Measurements from ENCODE around the gene TCN1. TPM values are rescaled to one million over a fixed set of nuclear protein-coding genes. Genes with fewer than 3 reads are reported as not detected.
"Not testable (repeated sequence)": the region's sequence is repeated elsewhere in the genome, so short reads cannot be mapped to it uniquely, and the experiment has no call there.

Gene TCN1
- total RNA-seq, 1 donor from 2014 or later, result not detected

DNA sequence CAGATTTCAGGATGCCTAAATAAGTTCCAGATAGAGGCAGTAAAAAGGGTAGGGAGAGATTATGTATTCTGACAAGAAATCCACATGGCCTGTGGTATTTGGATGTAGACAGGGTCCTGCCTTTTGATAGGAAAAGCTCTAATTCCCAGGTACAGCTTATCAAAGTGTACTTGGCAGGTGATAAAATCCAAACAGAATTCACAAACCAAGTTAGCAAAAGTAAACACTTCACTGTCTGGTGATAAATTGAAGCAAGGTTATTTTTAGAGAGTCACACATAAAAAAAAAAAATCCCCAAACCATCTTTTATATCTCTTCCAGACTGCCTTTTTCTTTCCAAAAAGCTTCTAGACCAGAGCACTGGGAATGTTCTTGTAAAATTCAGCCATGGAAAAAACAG is 26.7 kb downstream of the TCN1 start:
- ATAC-seq (ENCODE audit: low read depth) (no peak), DNase-seq (no peak)
- intact Hi-C loops (cut with micrococcal nuclease), result no loop called here
- Mint-ChIP-seq H3K9me3 (no peaks in the 10 kb centered on the region), H3K36me3 (ENCODE audit: low read depth) (no peaks in the 10 kb centered on the region), H3K27ac (no peak overlapping the region), H3K4me3 (no peak overlapping the region), H3K4me1 (no peaks in the 10 kb centered on the region), H3K27me3 (peaks cover 8% of the 10 kb centered on the region)
- ChIA-PET CTCF (no interaction called here), POLR2A (interaction anchor here (0.7 kb wide), 1 partner anchor 255 kb away, joined by 3 read pairs; no protein-coding TSS in a partner anchor)
- TF ChIP-seq, protein P1, sequence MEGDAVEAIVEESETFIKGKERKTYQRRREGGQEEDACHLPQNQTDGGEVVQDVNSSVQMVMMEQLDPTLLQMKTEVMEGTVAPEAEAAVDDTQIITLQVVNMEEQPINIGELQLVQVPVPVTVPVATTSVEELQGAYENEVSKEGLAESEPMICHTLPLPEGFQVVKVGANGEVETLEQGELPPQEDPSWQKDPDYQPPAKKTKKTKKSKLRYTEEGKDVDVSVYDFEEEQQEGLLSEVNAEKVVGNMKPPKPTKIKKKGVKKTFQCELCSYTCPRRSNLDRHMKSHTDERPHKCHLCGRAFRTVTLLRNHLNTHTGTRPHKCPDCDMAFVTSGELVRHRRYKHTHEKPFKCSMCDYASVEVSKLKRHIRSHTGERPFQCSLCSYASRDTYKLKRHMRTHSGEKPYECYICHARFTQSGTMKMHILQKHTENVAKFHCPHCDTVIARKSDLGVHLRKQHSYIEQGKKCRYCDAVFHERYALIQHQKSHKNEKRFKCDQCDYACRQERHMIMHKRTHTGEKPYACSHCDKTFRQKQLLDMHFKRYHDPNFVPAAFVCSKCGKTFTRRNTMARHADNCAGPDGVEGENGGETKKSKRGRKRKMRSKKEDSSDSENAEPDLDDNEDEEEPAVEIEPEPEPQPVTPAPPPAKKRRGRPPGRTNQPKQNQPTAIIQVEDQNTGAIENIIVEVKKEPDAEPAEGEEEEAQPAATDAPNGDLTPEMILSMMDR (IDR thresholded peaks at IDR 0.05), result no peak

DNA sequence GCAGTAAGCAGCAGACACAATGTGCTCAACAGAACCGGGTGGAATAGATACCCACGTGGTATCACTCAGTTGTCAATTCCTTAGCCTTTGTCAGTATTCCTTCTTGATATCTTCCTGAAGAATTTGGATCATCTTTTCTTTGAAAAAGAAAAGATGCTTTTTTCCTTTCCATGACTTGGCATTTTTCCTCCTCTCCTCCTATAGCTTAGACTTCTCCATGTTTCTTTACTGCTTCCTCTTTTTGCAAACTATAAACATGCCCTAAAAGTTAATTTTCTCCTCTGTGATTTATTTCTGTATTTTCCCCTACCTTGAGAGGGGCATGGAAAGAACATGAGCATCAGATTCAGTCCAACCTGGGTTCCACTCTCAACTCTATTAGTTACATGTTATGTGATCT is 32.7 kb downstream of the TCN1 start:
- peaks cover 10% of the 10 kb centered on the region for H3K27me3 Mint-ChIP-seq
- no peaks in the 10 kb centered on the region for H3K9me3 Mint-ChIP-seq
- no peak overlapping the region for H3K4me3 Mint-ChIP-seq
- no peaks in the 10 kb centered on the region for H3K36me3 Mint-ChIP-seq (ENCODE audit: low read depth)
- DNase-seq, result no peak
- H3K27ac Mint-ChIP-seq, result no peak overlapping the region
- intact Hi-C loops (cut with micrococcal nuclease), result no loop called here
- ChIA-PET POLR2A (no interaction called here), CTCF (no interaction called here)
- ATAC-seq (ENCODE audit: low read depth), result no peak
- TF ChIP-seq, protein P1 (IDR thresholded peaks at IDR 0.05), result no peak
- peaks cover 4% of the 10 kb centered on the region for H3K4me1 Mint-ChIP-seq

DNA sequence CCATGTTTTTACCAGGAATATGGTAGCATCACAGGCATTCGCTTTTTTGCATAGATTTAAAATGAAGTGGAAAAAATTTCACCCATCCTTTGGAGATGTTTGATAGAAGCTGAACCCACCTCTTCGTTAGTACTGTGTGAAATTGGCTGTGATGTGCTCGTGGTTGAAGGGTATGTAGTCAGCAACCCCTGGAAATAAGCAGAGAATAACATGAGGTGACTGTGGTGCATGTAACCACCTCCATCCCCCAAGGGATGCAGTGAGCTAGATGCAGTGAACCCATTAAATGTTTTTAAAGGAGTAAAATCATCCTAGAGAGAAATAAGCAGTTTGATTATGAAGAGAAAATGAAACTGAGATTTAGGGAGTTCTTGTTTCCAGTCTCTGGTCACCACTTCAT is 36.9 kb downstream of the TCN1 start:
- Mint-ChIP-seq H3K36me3 (ENCODE audit: low read depth) (no peaks in the 10 kb centered on the region), H3K27ac (no peak overlapping the region), H3K4me1 (peaks cover 4% of the 10 kb centered on the region), H3K27me3 (peaks cover 2% of the 10 kb centered on the region), H3K9me3 (no peaks in the 10 kb centered on the region), H3K4me3 (no peak overlapping the region)
- ATAC-seq (ENCODE audit: low read depth) (no peak), DNase-seq (no peak)
- ChIA-PET CTCF (no interaction called here), POLR2A (interaction anchor here (0.7 kb wide), 1 partner anchor 844 kb away, joined by 5 read pairs; no protein-coding TSS in a partner anchor)
- TF ChIP-seq, protein P1 (IDR thresholded peaks at IDR 0.05), result no peak
- intact Hi-C loops (cut with micrococcal nuclease), result loop anchor here (10.0 kb wide), 2 partner anchors 355 to 515 kb away; partner anchors contain the start of gene MS4A6A

DNA sequence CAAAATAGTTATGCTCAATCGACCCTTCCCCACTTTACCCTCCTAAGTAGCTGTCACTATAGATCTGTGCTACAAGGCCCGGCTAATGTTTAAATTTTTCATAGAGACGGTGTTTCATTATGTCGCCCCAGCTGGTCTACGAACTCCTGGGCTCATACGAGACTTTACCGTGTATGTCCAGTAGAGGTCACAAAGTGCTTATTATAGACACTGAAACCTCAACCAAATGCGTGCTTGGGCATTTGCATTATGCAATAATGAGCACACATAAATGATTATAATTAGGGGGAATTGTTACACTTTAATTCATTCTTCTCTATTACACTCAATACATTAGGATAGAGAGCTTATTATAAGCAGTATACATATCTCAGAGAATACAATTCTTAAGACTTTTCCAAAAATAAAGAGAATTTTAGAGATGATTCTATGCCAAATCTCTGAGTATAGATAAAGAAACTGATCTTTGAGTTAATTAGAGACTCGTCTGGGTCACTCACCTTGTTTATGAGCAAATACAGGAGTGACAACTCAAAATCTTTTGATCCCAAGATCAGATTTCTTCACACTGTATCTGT is 43.2 kb downstream of the TCN1 start:
- DNase-seq (no peak), ATAC-seq (ENCODE audit: low read depth) (peak; percentile 75)

DNA sequence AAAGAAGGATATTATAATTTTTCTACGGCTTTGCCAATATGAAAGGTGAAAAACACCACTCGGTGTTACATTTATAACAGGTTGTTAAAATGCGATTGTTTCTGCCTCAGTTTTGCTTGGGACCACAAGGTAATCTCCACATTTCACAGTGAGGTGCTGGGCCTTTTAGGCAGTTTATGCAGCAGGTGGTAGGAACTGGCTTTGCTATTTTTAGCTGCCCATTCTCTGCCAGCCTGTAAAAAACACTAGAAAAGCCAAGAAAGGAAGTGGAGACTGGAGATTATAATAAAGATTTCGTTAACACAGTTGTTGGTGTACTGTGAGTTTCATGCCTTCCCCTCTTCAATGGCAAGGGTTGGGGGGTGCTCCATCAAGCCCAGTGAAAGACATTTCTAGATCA is 47.7 kb downstream of the TCN1 start:
- no peak for DNase-seq
- H3K36me3 Mint-ChIP-seq (ENCODE audit: low read depth), result no peaks in the 10 kb centered on the region
- no peak overlapping the region for H3K27ac Mint-ChIP-seq
- intact Hi-C loops (cut with micrococcal nuclease), result no loop called here
- TF ChIP-seq, protein P1 (IDR thresholded peaks at IDR 0.05), result no peak
- H3K4me3 Mint-ChIP-seq, result no peak overlapping the region
- peaks cover 19% of the 10 kb centered on the region for H3K4me1 Mint-ChIP-seq
- ChIA-PET POLR2A (no interaction called here), CTCF (no interaction called here)
- H3K27me3 Mint-ChIP-seq, result peaks cover 3% of the 10 kb centered on the region
- H3K9me3 Mint-ChIP-seq, result no peaks in the 10 kb centered on the region
- no peak for ATAC-seq (ENCODE audit: low read depth)

More for the DNA sequence above, 43.2 kb downstream of the TCN1 start:
- Mint-ChIP-seq H3K27ac (no peak overlapping the region), H3K4me3 (no peak overlapping the region), H3K9me3 (no peaks in the 10 kb centered on the region), H3K4me1 (peaks cover 12% of the 10 kb centered on the region), H3K27me3 (no peaks in the 10 kb centered on the region), H3K36me3 (ENCODE audit: low read depth) (no peaks in the 10 kb centered on the region)
- ChIA-PET POLR2A (no interaction called here), CTCF (interaction anchor here (0.9 kb wide), 2 partner anchors 307 to 442 kb away, joined by 3 to 4 read pairs; no protein-coding TSS in a partner anchor)
- TF ChIP-seq, protein P1 (IDR thresholded peaks at IDR 0.05), result peak; percentile 23
- intact Hi-C loops (cut with micrococcal nuclease), result loop anchor here (1.0 to 10.0 kb wide), 5 partner anchors 307 to 809 kb away; partner anchors contain the start of gene MS4A6A

DNA sequence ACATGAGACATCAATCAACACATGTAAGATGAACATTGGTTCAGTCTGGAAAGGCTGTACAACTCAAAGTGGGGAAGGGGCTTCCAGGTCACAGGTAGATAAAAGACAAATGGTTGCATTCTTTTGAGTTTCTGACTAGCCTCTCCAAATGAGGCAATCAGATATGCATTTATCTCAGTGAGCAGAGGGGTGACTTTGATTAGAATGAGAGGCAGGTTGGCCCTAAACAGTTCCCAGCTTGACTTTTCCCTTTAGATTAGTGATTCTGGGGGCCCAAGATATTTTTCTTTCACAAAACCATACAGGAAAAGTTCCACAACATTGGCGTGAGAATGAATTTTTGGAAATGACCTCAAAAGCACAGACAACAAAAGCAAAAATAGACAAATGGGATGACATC is 49.9 kb downstream of the TCN1 start:
- CTCF ChIA-PET, result not testable (repeated sequence)

More for the DNA sequence above, 49.9 kb downstream of the TCN1 start:
- intact Hi-C loops (cut with micrococcal nuclease); POLR2A ChIA-PET; H3K4me3 Mint-ChIP-seq; ATAC-seq (ENCODE audit: low read depth); DNase-seq; H3K27ac Mint-ChIP-seq; H3K36me3 Mint-ChIP-seq (ENCODE audit: low read depth); H3K27me3 Mint-ChIP-seq; H3K9me3 Mint-ChIP-seq: not testable (repeated sequence)
- peaks cover 16% of the 10 kb centered on the region for H3K4me1 Mint-ChIP-seq

All from activated B cell treated with CpG ODN at 0.5 μM for 24 hours (primary cell).